C4-2B (cell line): ENCODE data around the gene ZNF488.

Source experiments
- ZFX ChIP-seq: fragments of 450-650 bp; IDR thresholded peaks from 2 replicates; pipeline ENCODE4 v1.6.1; 2017
- TF ChIP-seq, protein P1 (sequence below): fragments of 450-650 bp; conservative IDR thresholded peaks from 2 replicates; pipeline ENCODE4 v1.5.1; 2017; ENCODE audit warnings: mild to moderate bottlenecking

GRCh38 chr10:47322300-47323061, 61.6 kb downstream of the ZNF488 start, which contains the start of gene GDF2:
- TF ChIP-seq, protein P1, sequence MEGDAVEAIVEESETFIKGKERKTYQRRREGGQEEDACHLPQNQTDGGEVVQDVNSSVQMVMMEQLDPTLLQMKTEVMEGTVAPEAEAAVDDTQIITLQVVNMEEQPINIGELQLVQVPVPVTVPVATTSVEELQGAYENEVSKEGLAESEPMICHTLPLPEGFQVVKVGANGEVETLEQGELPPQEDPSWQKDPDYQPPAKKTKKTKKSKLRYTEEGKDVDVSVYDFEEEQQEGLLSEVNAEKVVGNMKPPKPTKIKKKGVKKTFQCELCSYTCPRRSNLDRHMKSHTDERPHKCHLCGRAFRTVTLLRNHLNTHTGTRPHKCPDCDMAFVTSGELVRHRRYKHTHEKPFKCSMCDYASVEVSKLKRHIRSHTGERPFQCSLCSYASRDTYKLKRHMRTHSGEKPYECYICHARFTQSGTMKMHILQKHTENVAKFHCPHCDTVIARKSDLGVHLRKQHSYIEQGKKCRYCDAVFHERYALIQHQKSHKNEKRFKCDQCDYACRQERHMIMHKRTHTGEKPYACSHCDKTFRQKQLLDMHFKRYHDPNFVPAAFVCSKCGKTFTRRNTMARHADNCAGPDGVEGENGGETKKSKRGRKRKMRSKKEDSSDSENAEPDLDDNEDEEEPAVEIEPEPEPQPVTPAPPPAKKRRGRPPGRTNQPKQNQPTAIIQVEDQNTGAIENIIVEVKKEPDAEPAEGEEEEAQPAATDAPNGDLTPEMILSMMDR = no peak
- no peak for TF ChIP-seq ZFX
